Mesothelial cell of epicardium (in vitro differentiated cells): ENCODE data around the gene CEP83. TPM values are rescaled to one million over a fixed set of nuclear protein-coding genes. Genes with fewer than 3 reads are reported as not detected.

Source experiments
- DNase-seq, 2 experiments: peaks; one replicate each; pipeline ENCODE4 v3.0.0; 2021; ENCODE audit warnings: low spot score in 2 of 2; ENCODE audit not compliant: unreplicated experiment in 2 of 2
- H3K27ac Mint-ChIP-seq: 2 replicates; pipeline ENCODE4 v1.8.0; 2021; ENCODE audit warnings: mixed read lengths
- H3K27me3 Mint-ChIP-seq: 2 replicates; pipeline ENCODE4 v1.8.0; 2021; ENCODE audit warnings: low read depth, mixed read lengths
- H3K36me3 Mint-ChIP-seq: 2 replicates; pipeline ENCODE4 v1.8.0; 2021; ENCODE audit warnings: mixed read lengths
- H3K4me1 Mint-ChIP-seq: 2 replicates; pipeline ENCODE4 v1.8.0; 2021; ENCODE audit warnings: mixed read lengths
- H3K4me3 Mint-ChIP-seq: 2 replicates; pipeline ENCODE4 v1.8.0; 2021; ENCODE audit warnings: mild to moderate bottlenecking, moderate library complexity, mixed read lengths
- H3K9me3 Mint-ChIP-seq: 2 replicates; pipeline ENCODE4 v1.8.0; 2021; ENCODE audit warnings: mixed read lengths
- total RNA-seq: library from RNA; stranded (reverse); gene quantifications from 3 replicates; pipeline ENCODE4 v1.2.1, GENCODE V29; 2021
- TF ChIP-seq, protein P1 (sequence below): fragments of 200-600 bp; sonication (generic); IDR thresholded peaks from one replicate; pipeline ENCODE4 v1.5.0; 2021; ENCODE audit warnings: antibody characterized with exemption; ENCODE audit not compliant: unreplicated experiment

CEP83 gene, protein sequence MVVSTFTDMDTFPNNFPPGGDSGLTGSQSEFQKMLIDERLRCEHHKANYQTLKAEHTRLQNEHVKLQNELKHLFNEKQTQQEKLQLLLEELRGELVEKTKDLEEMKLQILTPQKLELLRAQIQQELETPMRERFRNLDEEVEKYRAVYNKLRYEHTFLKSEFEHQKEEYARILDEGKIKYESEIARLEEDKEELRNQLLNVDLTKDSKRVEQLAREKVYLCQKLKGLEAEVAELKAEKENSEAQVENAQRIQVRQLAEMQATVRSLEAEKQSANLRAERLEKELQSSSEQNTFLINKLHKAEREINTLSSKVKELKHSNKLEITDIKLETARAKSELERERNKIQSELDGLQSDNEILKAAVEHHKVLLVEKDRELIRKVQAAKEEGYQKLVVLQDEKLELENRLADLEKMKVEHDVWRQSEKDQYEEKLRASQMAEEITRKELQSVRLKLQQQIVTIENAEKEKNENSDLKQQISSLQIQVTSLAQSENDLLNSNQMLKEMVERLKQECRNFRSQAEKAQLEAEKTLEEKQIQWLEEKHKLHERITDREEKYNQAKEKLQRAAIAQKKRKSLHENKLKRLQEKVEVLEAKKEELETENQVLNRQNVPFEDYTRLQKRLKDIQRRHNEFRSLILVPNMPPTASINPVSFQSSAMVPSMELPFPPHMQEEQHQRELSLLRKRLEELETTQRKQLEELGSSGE
- 25.6 to 29.6 TPM (median 28.9 TPM) in 3 replicates for total RNA-seq

DNA sequence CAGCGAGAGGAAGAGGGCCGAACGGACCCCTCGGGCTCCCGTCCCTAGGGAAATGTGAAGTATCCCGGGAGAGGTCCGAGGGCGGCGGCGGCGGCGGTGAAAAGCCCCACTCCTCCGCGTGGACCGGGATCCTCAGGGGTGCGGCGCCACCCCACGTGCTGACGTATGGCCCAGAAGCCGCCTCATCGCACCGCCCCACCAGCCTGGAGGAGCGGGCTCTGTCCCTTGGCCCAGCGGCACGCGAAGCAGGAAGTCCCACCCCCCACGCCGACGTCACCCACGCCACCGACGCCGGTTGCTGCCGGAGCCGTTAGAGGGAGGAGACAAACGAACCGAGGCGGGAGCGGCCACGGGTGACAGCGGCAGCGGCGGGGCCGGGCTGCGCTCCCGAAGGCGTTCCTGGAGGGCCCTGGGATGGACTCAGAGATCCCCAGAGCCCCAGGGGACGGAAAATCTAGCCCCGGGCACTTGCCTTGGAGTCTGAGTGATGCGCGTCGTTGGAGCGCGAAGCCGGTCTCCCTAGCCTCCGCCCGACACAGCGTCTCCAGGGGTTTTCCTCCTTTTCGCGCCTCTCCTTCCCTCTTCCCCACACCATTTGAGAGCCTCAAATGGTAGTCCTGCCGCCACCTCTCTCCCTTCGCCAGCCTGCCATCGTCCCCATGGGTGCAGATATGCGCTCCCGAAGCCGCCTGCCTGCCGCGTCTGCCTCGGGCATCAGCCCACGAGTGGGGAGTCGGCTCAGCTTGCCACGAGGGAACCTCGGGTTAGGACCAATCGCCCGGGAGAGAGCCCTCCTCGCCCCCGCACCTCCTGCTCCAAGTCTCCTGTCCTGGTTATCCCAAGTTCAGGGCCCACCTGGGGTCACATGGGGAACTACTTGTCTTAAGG lies at the start of gene CEP83:
Gene CEP83 (minus strand): TSS at position 140 of the 888 bp plus-strand sequence. CDS start 47,377 bp downstream, outside the sequence.
- Mint-ChIP-seq H3K36me3 (peaks cover 3% of the 10 kb centered on the region), H3K4me1 (peaks cover 27% of the 10 kb centered on the region), H3K27ac (peak within 1 kb of the TSS; percentile 97), H3K9me3 (no peaks in the 10 kb centered on the region), H3K4me3 (peak within 1 kb of the TSS; percentile 92), H3K27me3 (peaks cover 2% of the 10 kb centered on the region)
- peak; percentile 87 to 93 for DNase-seq
- TF ChIP-seq, protein P1, sequence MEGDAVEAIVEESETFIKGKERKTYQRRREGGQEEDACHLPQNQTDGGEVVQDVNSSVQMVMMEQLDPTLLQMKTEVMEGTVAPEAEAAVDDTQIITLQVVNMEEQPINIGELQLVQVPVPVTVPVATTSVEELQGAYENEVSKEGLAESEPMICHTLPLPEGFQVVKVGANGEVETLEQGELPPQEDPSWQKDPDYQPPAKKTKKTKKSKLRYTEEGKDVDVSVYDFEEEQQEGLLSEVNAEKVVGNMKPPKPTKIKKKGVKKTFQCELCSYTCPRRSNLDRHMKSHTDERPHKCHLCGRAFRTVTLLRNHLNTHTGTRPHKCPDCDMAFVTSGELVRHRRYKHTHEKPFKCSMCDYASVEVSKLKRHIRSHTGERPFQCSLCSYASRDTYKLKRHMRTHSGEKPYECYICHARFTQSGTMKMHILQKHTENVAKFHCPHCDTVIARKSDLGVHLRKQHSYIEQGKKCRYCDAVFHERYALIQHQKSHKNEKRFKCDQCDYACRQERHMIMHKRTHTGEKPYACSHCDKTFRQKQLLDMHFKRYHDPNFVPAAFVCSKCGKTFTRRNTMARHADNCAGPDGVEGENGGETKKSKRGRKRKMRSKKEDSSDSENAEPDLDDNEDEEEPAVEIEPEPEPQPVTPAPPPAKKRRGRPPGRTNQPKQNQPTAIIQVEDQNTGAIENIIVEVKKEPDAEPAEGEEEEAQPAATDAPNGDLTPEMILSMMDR = no peak

DNA sequence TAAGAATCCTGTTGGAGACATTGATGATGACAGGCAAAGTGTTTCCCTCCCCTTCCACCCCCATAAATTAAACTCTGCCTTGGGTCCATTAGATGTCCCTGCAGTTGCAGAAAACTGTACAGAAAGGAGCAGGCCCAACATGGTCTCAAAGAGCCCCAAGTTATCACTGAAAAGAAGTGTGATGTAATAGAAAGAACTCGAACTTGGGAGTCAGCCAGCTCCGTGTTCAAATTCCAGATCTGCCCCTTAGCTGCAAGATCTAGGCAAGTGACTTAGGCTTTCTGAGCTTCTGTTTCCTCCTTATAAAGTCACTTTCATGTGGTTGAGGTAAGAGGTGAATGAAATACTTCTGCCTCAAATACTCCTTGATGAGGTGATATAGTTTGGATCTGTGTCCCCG lies 49.6 kb upstream of the CEP83 start:
- no peak overlapping the region for H3K27ac Mint-ChIP-seq
- TF ChIP-seq, protein P1 = no peak
- no peaks in the 10 kb centered on the region for H3K36me3 Mint-ChIP-seq
- no peaks in the 10 kb centered on the region for H3K4me1 Mint-ChIP-seq
- peaks cover 3% of the 10 kb centered on the region for H3K9me3 Mint-ChIP-seq
- no peak overlapping the region for H3K4me3 Mint-ChIP-seq
- peaks cover 26% of the 10 kb centered on the region for H3K27me3 Mint-ChIP-seq
- DNase-seq = no peak

DNA sequence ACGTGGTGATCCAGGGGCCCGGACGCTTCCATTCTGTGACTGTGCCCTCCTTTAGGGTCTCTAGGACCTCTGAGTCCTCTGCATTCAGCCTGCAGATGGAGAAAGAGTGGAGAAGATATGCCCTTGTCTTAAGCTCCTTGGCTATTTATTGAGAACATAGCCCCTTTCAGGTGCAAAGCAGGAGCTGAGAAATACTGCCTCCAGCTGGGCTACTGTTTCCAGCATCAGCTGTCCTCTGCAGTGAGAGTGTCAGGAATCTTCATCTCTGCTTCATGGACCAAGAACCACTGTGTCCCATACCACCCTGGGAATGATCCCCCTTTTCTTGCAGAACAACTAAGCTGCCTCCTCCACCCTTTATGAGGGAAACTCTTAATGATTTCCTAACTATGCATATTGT lies 47.8 kb upstream of the CEP83 start:
- Mint-ChIP-seq H3K27ac (no peak overlapping the region), H3K4me3 (no peak overlapping the region)

DNA sequence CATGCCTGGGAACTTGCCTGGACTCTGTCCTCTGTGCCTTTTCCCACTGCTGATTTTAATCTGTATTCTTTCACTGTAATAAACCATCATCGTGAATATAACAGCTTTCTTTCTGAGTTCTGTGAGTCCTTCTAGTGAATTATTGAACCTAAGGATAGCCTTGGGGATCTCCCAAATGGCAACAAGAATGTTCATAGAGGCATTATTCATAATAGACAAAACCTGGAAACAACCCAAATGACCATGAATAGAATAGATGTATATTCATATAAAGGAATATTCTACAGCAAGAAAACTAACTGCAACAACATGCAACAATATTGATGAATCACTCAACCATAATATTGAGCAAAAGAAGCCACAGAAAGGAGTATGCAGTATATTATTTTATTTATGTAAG lies 44.7 kb upstream of the CEP83 start:
- peaks cover 18% of the 10 kb centered on the region for H3K9me3 Mint-ChIP-seq

More for the DNA sequence above, 47.8 kb upstream of the CEP83 start:
- Mint-ChIP-seq H3K27me3 (peaks cover 31% of the 10 kb centered on the region), H3K4me1 (no peaks in the 10 kb centered on the region), H3K36me3 (no peaks in the 10 kb centered on the region), H3K9me3 (peaks cover 14% of the 10 kb centered on the region)
- TF ChIP-seq, protein P1 = no peak
- no peak for DNase-seq

DNA sequence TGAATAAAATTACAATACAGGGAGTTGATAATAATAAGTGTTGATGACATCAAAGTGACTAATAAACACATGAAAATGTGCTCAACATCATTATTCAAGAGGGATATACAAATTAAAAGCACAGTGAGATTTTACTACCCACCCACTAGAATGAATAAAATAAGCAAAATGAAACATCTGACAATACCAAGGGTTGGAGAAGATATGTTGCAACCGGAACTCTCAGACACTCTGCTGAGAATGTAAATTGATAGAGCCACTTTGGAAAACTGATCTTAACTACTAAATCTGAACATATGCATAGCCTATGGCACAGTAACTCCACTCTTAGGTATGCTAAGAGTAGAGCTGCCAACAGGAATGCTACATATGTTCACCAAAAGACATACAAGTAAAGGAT lies 44.0 kb upstream of the CEP83 start:
- Mint-ChIP-seq H3K4me3 (no peak overlapping the region), H3K27me3 (peaks cover 28% of the 10 kb centered on the region), H3K36me3 (no peaks in the 10 kb centered on the region), H3K27ac (no peak overlapping the region), H3K9me3 (peaks cover 19% of the 10 kb centered on the region), H3K4me1 (no peaks in the 10 kb centered on the region)
- DNase-seq = no peak
- TF ChIP-seq, protein P1 = no peak

More for the DNA sequence above, 44.7 kb upstream of the CEP83 start:
- Mint-ChIP-seq H3K27me3 (peaks cover 28% of the 10 kb centered on the region), H3K36me3 (no peaks in the 10 kb centered on the region), H3K4me3 (no peak overlapping the region), H3K27ac (no peak overlapping the region), H3K4me1 (no peaks in the 10 kb centered on the region)
- TF ChIP-seq, protein P1 = no peak
- DNase-seq = no peak
